Left lobe of liver (tissue), 1 donor: Measurements from ENCODE around the gene PTGR2. TPM values are rescaled to one million over a fixed set of nuclear protein-coding genes. Genes with fewer than 3 reads are reported as not detected.

Source experiments
- total RNA-seq: library from RNA; stranded (reverse); gene quantifications from one replicate; pipeline ENCODE4 v1.2.1, GENCODE V29; 2021
- donor health status: DM: no; HTN: yes; CAD: no.

The PTGR2 gene
- total RNA-seq, 1 donor from 2014 or later, result 10.9 TPM

Other genes starting within 250 kb of the PTGR2 start
- 1.6 TPM for gene ACOT6, start 239.3 kb upstream of the PTGR2 start, total RNA-seq
- gene DNAL1, start 206.8 kb upstream of the PTGR2 start, total RNA-seq, result 1.6 TPM
- gene PNMA1, start 137.4 kb upstream of the PTGR2 start, total RNA-seq, result 2.3 TPM
- 17.1 TPM for gene ZNF410, start 35.0 kb downstream of the PTGR2 start, total RNA-seq
- 1.3 TPM for gene FAM161B, start 98.3 kb downstream of the PTGR2 start, total RNA-seq
- 20.8 TPM for gene COQ6, start 98.5 kb downstream of the PTGR2 start, total RNA-seq
- 173 TPM for gene ENTPD5, start 167.5 kb downstream of the PTGR2 start, total RNA-seq
- gene BBOF1, start 167.5 kb downstream of the PTGR2 start, total RNA-seq, result 0.98 TPM
- gene ALDH6A1, start 232.6 kb downstream of the PTGR2 start, total RNA-seq, result 327 TPM
- gene LIN52, start 233.1 kb downstream of the PTGR2 start, total RNA-seq, result 5.6 TPM